HEK293 (cell line): Measurements from ENCODE around the gene SNAI1.

ENCODE experiments used
- GLI2 ChIP-seq: fragments of 450-650 bp; formaldehyde crosslinking; IDR thresholded peaks from 2 replicates; pipeline ENCODE4; 2017; ENCODE audit warnings: missing biosample characterization, missing genetic modification characterization, low read depth, borderline replicate concordance
- REPIN1 ChIP-seq: fragments of 450-650 bp; formaldehyde crosslinking; IDR thresholded peaks from 2 replicates; pipeline ENCODE4 v1.5.1; 2017; ENCODE audit warnings: missing biosample characterization, missing genetic modification characterization, low read depth
- ZNF366 ChIP-seq: fragments of 450-650 bp; formaldehyde crosslinking; conservative IDR thresholded peaks from 2 replicates; pipeline ENCODE4 v1.5.1; 2016; ENCODE audit warnings: missing biosample characterization, missing genetic modification characterization
- ZNF610 ChIP-seq: fragments of 450-650 bp; formaldehyde crosslinking; IDR thresholded peaks from 2 replicates; pipeline ENCODE4 v1.5.1; 2016; ENCODE audit warnings: missing biosample characterization, missing genetic modification characterization, borderline replicate concordance
- TF ChIP-seq, protein P1 (sequence below): fragments of 450-650 bp; formaldehyde crosslinking; IDR thresholded peaks from 2 replicates; pipeline ENCODE4 v1.5.1; 2016; ENCODE audit warnings: missing biosample characterization, missing genetic modification characterization
- TF ChIP-seq, protein P2 (sequence below): fragments of 450-650 bp; formaldehyde crosslinking; IDR thresholded peaks from 2 replicates; pipeline ENCODE4 v1.5.1; 2016; ENCODE audit warnings: missing biosample characterization, missing genetic modification characterization

DNA sequence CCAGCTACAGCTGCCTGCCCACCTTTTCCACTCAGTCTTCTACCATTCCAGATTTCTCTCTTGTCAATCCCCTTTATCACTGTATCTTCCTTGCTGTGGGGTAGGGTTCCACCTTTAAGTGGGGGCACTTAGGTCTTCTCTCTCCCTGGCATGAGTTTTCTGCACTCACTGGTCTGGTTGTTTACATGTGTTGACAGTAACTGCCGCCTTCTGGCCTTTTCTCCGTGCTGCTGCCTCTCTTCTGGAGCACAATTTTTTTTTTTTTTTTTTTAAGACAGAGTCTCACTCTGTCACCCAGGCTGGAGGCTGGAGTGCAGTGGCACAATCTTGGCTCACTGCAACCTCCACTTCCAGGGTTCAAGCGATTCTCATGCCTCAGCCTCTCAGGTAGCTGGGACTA lies 34.6 kb upstream of the SNAI1 start:
- TF ChIP-seq, protein P1, sequence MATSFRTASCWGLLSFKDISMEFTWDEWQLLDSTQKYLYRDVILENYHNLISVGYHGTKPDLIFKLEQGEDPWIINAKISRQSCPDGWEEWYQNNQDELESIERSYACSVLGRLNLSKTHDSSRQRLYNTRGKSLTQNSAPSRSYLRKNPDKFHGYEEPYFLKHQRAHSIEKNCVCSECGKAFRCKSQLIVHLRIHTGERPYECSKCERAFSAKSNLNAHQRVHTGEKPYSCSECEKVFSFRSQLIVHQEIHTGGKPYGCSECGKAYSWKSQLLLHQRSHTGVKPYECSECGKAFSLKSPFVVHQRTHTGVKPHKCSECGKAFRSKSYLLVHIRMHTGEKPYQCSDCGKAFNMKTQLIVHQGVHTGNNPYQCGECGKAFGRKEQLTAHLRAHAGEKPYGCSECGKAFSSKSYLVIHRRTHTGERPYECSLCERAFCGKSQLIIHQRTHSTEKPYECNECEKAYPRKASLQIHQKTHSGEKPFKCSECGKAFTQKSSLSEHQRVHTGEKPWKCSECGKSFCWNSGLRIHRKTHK, result no peak
- TF ChIP-seq, protein P2, sequence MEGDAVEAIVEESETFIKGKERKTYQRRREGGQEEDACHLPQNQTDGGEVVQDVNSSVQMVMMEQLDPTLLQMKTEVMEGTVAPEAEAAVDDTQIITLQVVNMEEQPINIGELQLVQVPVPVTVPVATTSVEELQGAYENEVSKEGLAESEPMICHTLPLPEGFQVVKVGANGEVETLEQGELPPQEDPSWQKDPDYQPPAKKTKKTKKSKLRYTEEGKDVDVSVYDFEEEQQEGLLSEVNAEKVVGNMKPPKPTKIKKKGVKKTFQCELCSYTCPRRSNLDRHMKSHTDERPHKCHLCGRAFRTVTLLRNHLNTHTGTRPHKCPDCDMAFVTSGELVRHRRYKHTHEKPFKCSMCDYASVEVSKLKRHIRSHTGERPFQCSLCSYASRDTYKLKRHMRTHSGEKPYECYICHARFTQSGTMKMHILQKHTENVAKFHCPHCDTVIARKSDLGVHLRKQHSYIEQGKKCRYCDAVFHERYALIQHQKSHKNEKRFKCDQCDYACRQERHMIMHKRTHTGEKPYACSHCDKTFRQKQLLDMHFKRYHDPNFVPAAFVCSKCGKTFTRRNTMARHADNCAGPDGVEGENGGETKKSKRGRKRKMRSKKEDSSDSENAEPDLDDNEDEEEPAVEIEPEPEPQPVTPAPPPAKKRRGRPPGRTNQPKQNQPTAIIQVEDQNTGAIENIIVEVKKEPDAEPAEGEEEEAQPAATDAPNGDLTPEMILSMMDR (tag by site-specific recombination), result no peak
- no peak for TF ChIP-seq GLI2 (tag by site-specific recombination)
- no peak for TF ChIP-seq ZNF610 (tag by site-specific recombination)
- no peak for TF ChIP-seq REPIN1 (tag by site-specific recombination)
- TF ChIP-seq ZNF366 (tag by site-specific recombination), result no peak
